ENCODE data around the gene BCR.
A peak's percentile ranks its signal among the peaks of the same experiment; 100 is the strongest.

Gene BCR

GRCh38 chr22:23245799-23246136 is 65.5 kb downstream of the BCR start:
- peak in 2 of 4 experiments; percentile 20 to 35 for DNase-seq

GRCh38 chr22:23246982-23247766 is 66.9 kb downstream of the BCR start:
- no peak for DNase-seq

GRCh38 chr22:23248583-23248982 is 68.3 kb downstream of the BCR start:
- no peak for DNase-seq

GRCh38 chr22:23250056-23250784 is 69.9 kb downstream of the BCR start:
- no peak for DNase-seq

- DNase-seq, result no peak
Measured at GRCh38 chr22:23250785-23251363, 70.6 kb downstream of the BCR start.

GRCh38 chr22:23251445-23252093 is 71.3 kb downstream of the BCR start:
- DNase-seq, result peak in 1 of 4 experiments; percentile 8

- no peak for DNase-seq
Measured at GRCh38 chr22:23253475-23254055, 73.3 kb downstream of the BCR start.

- no peak for DNase-seq
Measured at GRCh38 chr22:23255506-23256170, 75.3 kb downstream of the BCR start.

- DNase-seq, result no peak
Measured at GRCh38 chr22:23256171-23256932, 76.0 kb downstream of the BCR start.

GRCh38 chr22:23256986-23257888 is 76.9 kb downstream of the BCR start:
- DNase-seq, result no peak

GRCh38 chr22:23257889-23258825 is 77.8 kb downstream of the BCR start:
- DNase-seq, result no peak

- no peak for DNase-seq
Measured at GRCh38 chr22:23258826-23259170, 78.5 kb downstream of the BCR start.

- no peak for DNase-seq
Measured at GRCh38 chr22:23259916-23260644, 79.8 kb downstream of the BCR start.

- no peak for DNase-seq
Measured at GRCh38 chr22:23260645-23261581, 80.6 kb downstream of the BCR start.

- no peak for DNase-seq
Measured at GRCh38 chr22:23261900-23262450, 81.7 kb downstream of the BCR start.

GRCh38 chr22:23262518-23263332 is 82.4 kb downstream of the BCR start:
- DNase-seq, result no peak

All from suppressor macrophage (primary cell).